Chondrocyte (in vitro differentiated cells): ENCODE results near the gene BPGM. TPM values are rescaled to one million over a fixed set of nuclear protein-coding genes. Genes with fewer than 3 reads are reported as not detected.
A peak's percentile ranks its signal among the peaks of the same experiment; 100 is the strongest.

Source experiments
- DNase-seq: peaks from one replicate; pipeline ENCODE4 v3.0.0; 2021; ENCODE audit warnings: mixed read lengths, low spot score
- H3K27ac Mint-ChIP-seq: one replicate; pipeline ENCODE4 v1.8.0; 2021; ENCODE audit warnings: mild to moderate bottlenecking, moderate library complexity, mixed read lengths; ENCODE audit not compliant: unreplicated experiment
- H3K27me3 Mint-ChIP-seq: 2 replicates; pipeline ENCODE4 v1.8.0; 2021; ENCODE audit warnings: low read depth, mixed read lengths
- H3K36me3 Mint-ChIP-seq: 2 replicates; pipeline ENCODE4 v1.8.0; 2021; ENCODE audit warnings: low read depth, mixed read lengths
- H3K4me1 Mint-ChIP-seq: 2 replicates; pipeline ENCODE4 v1.8.0; 2021; ENCODE audit warnings: low read depth, mild to moderate bottlenecking, mixed read lengths
- H3K4me3 Mint-ChIP-seq: one replicate; pipeline ENCODE4 v1.8.0; 2021; ENCODE audit warnings: mild to moderate bottlenecking, moderate library complexity, mixed read lengths; ENCODE audit not compliant: unreplicated experiment
- H3K9me3 Mint-ChIP-seq: 2 replicates; pipeline ENCODE4 v1.8.0; 2021; ENCODE audit warnings: low read depth, mixed read lengths
- CTCF ChIP-seq: fragments of 200-600 bp; sonication (generic); IDR thresholded peaks from 2 replicates; pipeline ENCODE4 v1.5.0; 2021; ENCODE audit warnings: antibody characterized with exemption, mild to moderate bottlenecking, moderate library complexity
- total RNA-seq: library from RNA; stranded (reverse); gene quantifications from 3 replicates; pipeline ENCODE4 v1.2.1, GENCODE V29; 2021

The BPGM gene
- total RNA-seq, 1 donor from 2014 or later: 29.6 TPM

DNA sequence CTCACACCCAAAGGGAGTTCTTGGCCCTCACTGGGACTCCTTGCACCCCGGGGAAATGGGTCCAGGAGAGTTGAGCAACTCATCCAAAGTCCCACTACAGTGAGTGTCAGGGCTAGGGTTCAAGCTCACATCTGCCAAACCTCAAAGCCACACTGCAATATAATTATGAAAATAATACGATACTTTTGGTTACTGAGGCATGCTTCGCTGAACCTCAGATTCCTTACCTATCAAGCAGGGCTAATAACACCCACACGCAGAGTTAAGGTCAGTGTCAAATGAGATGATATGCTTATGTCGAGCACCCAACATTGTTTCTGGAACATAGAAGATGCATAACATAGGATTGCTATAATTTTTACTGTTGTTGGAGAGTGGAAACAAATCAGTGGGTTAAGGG lies 58.2 kb downstream of the BPGM start:
- H3K27ac Mint-ChIP-seq: no peak overlapping the region
- no peaks in the 10 kb centered on the region for H3K9me3 Mint-ChIP-seq
- no peak for TF ChIP-seq CTCF
- no peaks in the 10 kb centered on the region for H3K27me3 Mint-ChIP-seq
- H3K4me3 Mint-ChIP-seq: no peak overlapping the region
- no peaks in the 10 kb centered on the region for H3K36me3 Mint-ChIP-seq
- H3K4me1 Mint-ChIP-seq: peaks cover 61% of the 10 kb centered on the region
- no peak for DNase-seq

- H3K9me3 Mint-ChIP-seq: no peaks in the 10 kb centered on the region
- no peaks in the 10 kb centered on the region for H3K36me3 Mint-ChIP-seq
- no peak for TF ChIP-seq CTCF
Measured at GRCh38 chr7:134705716-134706115, 59.1 kb downstream of the BPGM start.

DNA sequence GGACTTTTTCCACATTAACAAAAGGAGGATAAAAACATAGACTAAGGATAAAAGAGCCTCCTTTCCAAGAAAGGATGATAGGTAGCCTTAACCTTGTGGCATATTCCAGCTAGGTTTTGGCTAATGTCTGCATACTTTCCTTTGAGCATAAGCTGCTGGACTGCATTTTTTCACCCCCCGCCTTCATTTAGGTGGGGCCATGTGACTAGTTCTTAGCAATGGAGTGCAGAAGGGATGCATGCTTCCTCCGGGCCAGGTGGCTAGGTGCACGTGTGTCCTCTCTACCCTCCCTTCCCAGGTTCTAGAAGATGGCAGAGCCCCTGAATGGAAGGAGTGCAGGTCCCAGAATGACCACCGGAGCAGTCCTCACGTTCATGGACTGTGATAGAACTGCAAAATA lies 59.8 kb downstream of the BPGM start:
- Mint-ChIP-seq H3K27ac (no peak overlapping the region), H3K4me3 (no peak overlapping the region), H3K9me3 (no peaks in the 10 kb centered on the region), H3K27me3 (no peaks in the 10 kb centered on the region), H3K36me3 (no peaks in the 10 kb centered on the region), H3K4me1 (peaks cover 68% of the 10 kb centered on the region)
- no peak for DNase-seq
- TF ChIP-seq CTCF: no peak

More at GRCh38 chr7:134705716-134706115, 59.1 kb downstream of the BPGM start:
- no peak overlapping the region for H3K4me3 Mint-ChIP-seq
- no peaks in the 10 kb centered on the region for H3K27me3 Mint-ChIP-seq
- no peak for DNase-seq
- peaks cover 64% of the 10 kb centered on the region for H3K4me1 Mint-ChIP-seq
- no peak overlapping the region for H3K27ac Mint-ChIP-seq

DNA sequence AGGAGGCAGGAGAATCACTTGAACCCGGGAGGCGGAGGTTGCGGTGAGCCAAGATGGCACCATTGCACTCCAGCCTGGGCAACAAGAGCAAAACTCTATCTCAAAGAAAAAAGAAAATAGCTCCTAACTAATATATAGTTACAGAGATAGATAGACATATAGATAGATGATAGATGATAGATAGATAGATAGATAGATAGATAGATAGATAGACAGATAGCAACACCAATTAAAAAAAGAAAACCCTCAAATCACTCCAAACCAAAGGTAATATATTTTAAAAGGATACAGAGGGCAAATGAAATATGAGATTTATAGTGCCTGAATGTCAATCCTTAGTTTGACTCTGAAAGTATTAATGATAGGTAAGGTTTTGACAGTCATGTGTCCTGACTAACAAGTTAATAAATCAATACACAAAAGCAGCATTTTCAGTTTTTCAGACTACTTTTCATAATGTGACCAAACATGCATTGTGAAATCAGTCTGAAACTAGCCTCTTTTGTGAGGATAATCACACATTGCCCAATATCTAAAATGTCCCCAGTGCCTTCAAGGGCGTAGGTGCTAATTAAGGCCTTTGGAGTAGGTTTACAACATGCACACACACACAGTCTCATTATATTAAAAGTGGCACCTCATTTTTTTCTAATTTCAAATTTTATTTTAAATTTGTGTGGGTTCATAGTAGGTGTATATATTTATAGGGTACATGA lies 61.2 kb downstream of the BPGM start:
- Mint-ChIP-seq H3K27me3 (no peaks in the 10 kb centered on the region), H3K27ac (no peak overlapping the region), H3K4me3 (no peak overlapping the region), H3K9me3 (no peaks in the 10 kb centered on the region), H3K4me1 (peaks cover 74% of the 10 kb centered on the region), H3K36me3 (no peaks in the 10 kb centered on the region)
- no peak for DNase-seq
- TF ChIP-seq CTCF: no peak

GRCh38 chr7:134708692-134709091 lies 62.0 kb downstream of the BPGM start:
- TF ChIP-seq CTCF: no peak
- Mint-ChIP-seq H3K4me1 (peaks cover 73% of the 10 kb centered on the region), H3K27ac (peak overlapping the region; percentile 68), H3K4me3 (no peak overlapping the region), H3K27me3 (no peaks in the 10 kb centered on the region), H3K9me3 (no peaks in the 10 kb centered on the region), H3K36me3 (no peaks in the 10 kb centered on the region)
- DNase-seq: no peak
